Measurements from ENCODE around the gene TMPRSS6.

DNA sequence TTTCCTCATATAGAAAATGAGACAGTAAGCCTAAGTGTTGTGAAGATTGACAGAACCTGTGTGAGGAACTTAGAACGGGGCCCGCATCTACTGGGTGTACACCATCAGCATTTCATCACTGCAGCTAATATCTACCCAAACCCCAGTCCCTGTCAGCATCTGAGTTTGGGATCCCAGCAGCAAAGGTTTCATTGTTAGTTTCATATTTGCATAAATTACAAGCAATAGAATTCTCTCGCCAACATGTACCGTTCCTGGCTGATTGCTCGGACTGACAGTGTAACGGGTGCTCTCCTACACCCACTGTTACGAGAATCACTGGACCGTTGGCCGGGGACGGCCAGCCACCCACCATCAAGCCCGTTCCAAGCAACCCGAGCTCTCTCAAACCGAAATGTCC, 10.4 kb upstream of the TMPRSS6 start:
- no peak for TF ChIP-seq CTCF (conservative IDR thresholded peaks at IDR 0.05 in 1 of 2, IDR thresholded peaks at IDR 0.05 in 1 of 2; ENCODE audit: low read depth in 1 of 2, low read length in 2 of 2)
- TF ChIP-seq EZH2 (IDR thresholded peaks at IDR 0.05; ENCODE audit: low read length, missing control alignments), result no peak
